Measurements from ENCODE around the gene DHX8.

- TF ChIP-seq POLR2A (IDR thresholded peaks at IDR 0.05; ENCODE audit: low read depth, low read length) (no peak), POLR2AphosphoS5 (IDR thresholded peaks at IDR 0.05; ENCODE audit: low read depth, low read length) (no peak)
Observed at GRCh38 chr17:43529947-43530287, 46.1 kb downstream of the DHX8 start.
